Mammary epithelial cell (primary cell): ENCODE measurements around the gene TRIM2.

ENCODE experiments used
- CTCF ChIP-seq, 2 donors: IDR thresholded peaks in 1 of 2; conservative IDR thresholded peaks in 1 of 2; 2 replicates each; pipeline ENCODE4 v1.5.1; 2011 to 2012; ENCODE audit warnings: inconsistent platforms in 2 of 2, low read length in 2 of 2, mild to moderate bottlenecking in 2 of 2, control low read depth in 1 of 2, low read depth in 1 of 2; ENCODE audit not compliant: insufficient read depth in 1 of 2; ENCODE audit errors: extremely low read depth in 1 of 2
- EZH2 ChIP-seq: IDR thresholded peaks from 2 replicates; pipeline ENCODE4 v1.6.1; 2012; ENCODE audit warnings: low read length, inconsistent platforms, borderline replicate concordance

- TF ChIP-seq CTCF (conservative IDR thresholded peaks at IDR 0.05 in 1 of 2, IDR thresholded peaks at IDR 0.05 in 1 of 2; ENCODE audit: extremely low read depth in 1 of 2, insufficient read depth in 1 of 2, low read depth in 1 of 2, low read length in 2 of 2) (no peak), EZH2 (no peak)
Measured at GRCh38 chr4:153211986-153212728, 7.9 kb downstream of the TRIM2 start.
